ENCODE results near the gene GPR32. TPM values are rescaled to one million over a fixed set of nuclear protein-coding genes. Genes with fewer than 3 reads are reported as not detected.

The GPR32 gene
- polyA plus RNA-seq, 4 donors = not detected

Other genes starting within 250 kb of the GPR32 start
- gene LRRC4B, start 202.0 kb upstream of the GPR32 start, polyA plus RNA-seq (ENCODE audit: insufficient read length in 4 of 4) = 10 to 100 TPM; 15.7 to 26.8 (median 20.1) TPM
- gene SYT3, start 130.6 kb upstream of the GPR32 start, polyA plus RNA-seq (ENCODE audit: insufficient read length in 4 of 4) = 1 to 10 TPM in 1 of 4 donors, under 1 TPM in 3; 0.25 to 1.7 (median 0.75) TPM
- gene C19orf81, start 121.0 kb upstream of the GPR32 start, polyA plus RNA-seq (ENCODE audit: insufficient read length in 4 of 4) = 1 to 10 TPM in 3 of 4 donors, under 1 TPM in 1; 0.48 to 3.2 (median 2.2) TPM
- 1 to 10 TPM; 4.2 to 6.6 (median 5.7) TPM for gene SHANK1, start 50.7 kb upstream of the GPR32 start, polyA plus RNA-seq (ENCODE audit: insufficient read length in 4 of 4)
- gene CLEC11A, start 47.1 kb upstream of the GPR32 start, polyA plus RNA-seq (ENCODE audit: insufficient read length in 4 of 4) = 10 to 100 TPM; 23.8 to 56.8 (median 31.4) TPM
- under 1 TPM in 2 of 4 donors, not detected in 2; 0.10 to 0.29 TPM for gene ACP4, start 20.0 kb downstream of the GPR32 start, polyA plus RNA-seq (ENCODE audit: insufficient read length in 4 of 4)
- 1 to 10 TPM; 1.2 to 2.1 (median 1.4) TPM for gene KLK1, start 53.3 kb downstream of the GPR32 start, polyA plus RNA-seq (ENCODE audit: insufficient read length in 4 of 4)
- gene KLK15, start 63.1 kb downstream of the GPR32 start, polyA plus RNA-seq (ENCODE audit: insufficient read length in 4 of 4) = not detected
- gene KLK3, start 84.5 kb downstream of the GPR32 start, polyA plus RNA-seq (ENCODE audit: insufficient read length in 4 of 4) = under 1 TPM in 3 of 4 donors, not detected in 1; 0.47 to 0.88 (median 0.66) TPM
- gene KLK2, start 103.0 kb downstream of the GPR32 start, polyA plus RNA-seq (ENCODE audit: insufficient read length in 4 of 4) = under 1 TPM in 2 of 4 donors, not detected in 2; 0.26 to 0.38 TPM
- not detected for gene KLK4, start 140.9 kb downstream of the GPR32 start, polyA plus RNA-seq (ENCODE audit: insufficient read length in 4 of 4)
- gene KLK5, start 182.6 kb downstream of the GPR32 start, polyA plus RNA-seq (ENCODE audit: insufficient read length in 4 of 4) = 1 to 10 TPM; 1.0 to 3.5 (median 1.8) TPM
- 10 to 100 TPM; 30.9 to 56.0 (median 34.5) TPM for gene KLK6, start 199.1 kb downstream of the GPR32 start, polyA plus RNA-seq (ENCODE audit: insufficient read length in 4 of 4)
- 10 to 100 TPM in 1 of 4 donors, 1 to 10 TPM in 3; 4.1 to 23.3 (median 4.6) TPM for gene KLK7, start 213.5 kb downstream of the GPR32 start, polyA plus RNA-seq (ENCODE audit: insufficient read length in 4 of 4)
- gene KLK8, start 231.1 kb downstream of the GPR32 start, polyA plus RNA-seq (ENCODE audit: insufficient read length in 4 of 4) = 10 to 100 TPM in 1 of 4 donors, 1 to 10 TPM in 3; 1.4 to 39.7 (median 3.3) TPM
- 1 to 10 TPM in 1 of 4 donors, under 1 TPM in 3; 0.20 to 6.1 (median 0.42) TPM for gene KLK10, start 249.2 kb downstream of the GPR32 start, polyA plus RNA-seq (ENCODE audit: insufficient read length in 4 of 4)